Thyroid gland (tissue), 4 donors: Measurements from ENCODE around the gene CTSE.

Experiments
- CTCF ChIP-seq, 6 experiments: fragments of 200-600 bp in 3 of 6; fragments of 450-650 bp in 3 of 6; sonication (generic) in 3 of 6; IDR thresholded peaks; one replicate each; pipeline ENCODE4 v1.5.1; 2016 to 2019; ENCODE audit warnings: antibody characterized with exemption in 6 of 6, mild to moderate bottlenecking in 2 of 6, inconsistent platforms in 1 of 6, moderate library complexity in 1 of 6
- POLR2A ChIP-seq, 2 donors: fragments of 450-650 bp; IDR thresholded peaks; one replicate each; pipeline ENCODE4 v1.6.1; 2017; ENCODE audit warnings: antibody characterized with exemption in 2 of 2, mild to moderate bottlenecking in 2 of 2, moderate library complexity in 1 of 2

- TF ChIP-seq CTCF (IDR thresholded peaks at IDR 0.05), result no peak
- no peak for TF ChIP-seq POLR2A (IDR thresholded peaks at IDR 0.05)
These were observed 3.2 kb downstream of the CTSE start for GRCh38 chr1:206020393-206021007.
